Aorta (tissue), 5 donors: ENCODE measurements around the gene ELOB. TPM values are rescaled to one million over a fixed set of nuclear protein-coding genes. Genes with fewer than 3 reads are reported as not detected.

Experiments used
- ATAC-seq: fragments of 200-7000 bp; cut with Tn5 transposase; one replicate; pipeline ENCODE4 v1.9.1; 2022; ENCODE audit warnings: moderate library complexity; ENCODE audit not compliant: low FRiP score
- DNase-seq, 2 donors: peaks; one replicate each; pipeline ENCODE4 v3.0.0-alpha.2; 2020
- H3K27ac ChIP-seq, 2 donors: one replicate each; pipeline ENCODE4 v1.5.1; 2013; ENCODE audit warnings: low read length in 2 of 2, mild to moderate bottlenecking in 2 of 2, moderate library complexity in 2 of 2, control low read depth in 1 of 2, inconsistent platforms in 1 of 2, low read depth in 1 of 2
- H3K27me3 ChIP-seq, 2 donors: one replicate each; pipeline ENCODE4 v1.6.1; 2013; ENCODE audit warnings: control low read depth in 1 of 2, low read length in 1 of 2, mild to moderate bottlenecking in 1 of 2, moderate library complexity in 1 of 2; ENCODE audit not compliant: insufficient read depth in 2 of 2, control insufficient read depth in 1 of 2
- H3K36me3 ChIP-seq, 2 donors: one replicate each; pipeline ENCODE4 v1.6.1; 2013; ENCODE audit warnings: control low read depth in 1 of 2, low read length in 1 of 2, mild to moderate bottlenecking in 1 of 2; ENCODE audit not compliant: insufficient read depth in 2 of 2, control insufficient read depth in 1 of 2
- H3K4me1 ChIP-seq, 2 donors: one replicate each; pipeline ENCODE4 v1.6.1; 2013; ENCODE audit warnings: low read length in 2 of 2, control low read depth in 1 of 2, mild to moderate bottlenecking in 1 of 2, moderate library complexity in 1 of 2; ENCODE audit not compliant: insufficient read depth in 2 of 2, control insufficient read depth in 1 of 2
- H3K4me3 ChIP-seq, 2 donors: one replicate each; pipeline ENCODE4 v1.5.1; 2013; ENCODE audit warnings: low read length in 2 of 2, control low read depth in 1 of 2, mild to moderate bottlenecking in 1 of 2
- H3K9me3 ChIP-seq: one replicate; pipeline ENCODE4 v1.6.1; 2013; ENCODE audit warnings: mild to moderate bottlenecking, low read length; ENCODE audit not compliant: control insufficient read depth
- WGBS, 2 donors: extraction: QIAGEN DNeasy Blood & Tissue Kit; methylation state at CpG; one replicate each; pipeline ENCODE4 v1.1.7; 2013; 5-methylcytosine and 5-hydroxymethylcytosine counted together
- intact Hi-C, 2 donors: fragments of 100-400 bp; cut with DNase I; formaldehyde crosslinking; loops; one replicate each; pipeline versions ENCODE4 v1.14.2 to v1.15.0; 2022
- polyA plus RNA-seq, 2 donors: library from polyadenylated mRNA; stranded (reverse); fragments of 200-250 nt; gene quantifications; one replicate each; pipeline ENCODE4 v1.2.3, GENCODE V29; 2013
- total RNA-seq, 2 donors: library from RNA; stranded (reverse); fragmentation: NEBNext Ultra II Directional; extraction: Animal tissue kit (Norgen Biotek cat#: 25700); gene quantifications; one replicate each; pipeline ENCODE4 v1.2.1, GENCODE V29; 2021
- donor health status: healthy with polysubstance abuse.
- donor health status: Bipolar disorder and iron deficiency.
- donor health status: DM: no; HTN: no; CAD: no.
- donor health status: DM: no; HTN: no; CAD: no.
- donor health status: DM: yes; HTN: yes; CAD: no.

The ELOB gene
- total and polyA plus RNA-seq, 4 donors = 146 to 843 (median 271) TPM

- Histone ChIP-seq H3K27me3 (no peaks in the 10 kb centered on the region), H3K4me1 (no peaks in the 10 kb centered on the region), H3K9me3 (peaks cover 1% of the 10 kb centered on the region), H3K4me3 (no peak overlapping the region), H3K27ac (no peak overlapping the region), H3K36me3 (no peaks in the 10 kb centered on the region)
- DNase-seq (peak; percentile 43 to 72), ATAC-seq (no peak)
- 66 to 68% methylated on average over 16 to 17 of the region's 17 CpGs for WGBS, 2 donors
- intact Hi-C loops = no loop called here
Measured at GRCh38 chr16:2819939-2820835, 43.1 kb upstream of the ELOB start.

- 79 to 82% methylated on average over 18 of the region's 18 CpGs for WGBS, 2 donors
- intact Hi-C loops = no loop called here
- no peak overlapping the region for H3K4me3 ChIP-seq
- H3K4me1 ChIP-seq = no peaks in the 10 kb centered on the region
- DNase-seq (peak; percentile 25 to 53), ATAC-seq (no peak)
- no peak overlapping the region for H3K27ac ChIP-seq
- H3K36me3 ChIP-seq = no peaks in the 10 kb centered on the region
- no peaks in the 10 kb centered on the region for H3K27me3 ChIP-seq
- H3K9me3 ChIP-seq = peaks cover 1% of the 10 kb centered on the region
Measured at GRCh38 chr16:2819179-2819938, 42.3 kb upstream of the ELOB start.

GRCh38 chr16:2818272-2818876, 41.3 kb upstream of the ELOB start:
- WGBS, 2 donors = 83 to 86% methylated on average over 10 of the region's 10 CpGs
- Histone ChIP-seq H3K36me3 (no peaks in the 10 kb centered on the region), H3K9me3 (peaks cover 1% of the 10 kb centered on the region), H3K4me3 (no peak overlapping the region), H3K4me1 (no peaks in the 10 kb centered on the region), H3K27ac (no peak overlapping the region), H3K27me3 (no peaks in the 10 kb centered on the region)
- intact Hi-C loops = no loop called here
- DNase-seq (peak; percentile 30 to 68), ATAC-seq (no peak)

GRCh38 chr16:2817340-2818271, 40.5 kb upstream of the ELOB start:
- no peak overlapping the region for H3K27ac ChIP-seq
- H3K27me3 ChIP-seq = no peaks in the 10 kb centered on the region
- H3K9me3 ChIP-seq = peaks cover 1% of the 10 kb centered on the region
- DNase-seq = peak; percentile 38 to 71
- no peak for ATAC-seq
- H3K4me3 ChIP-seq = no peak overlapping the region
- H3K36me3 ChIP-seq = no peaks in the 10 kb centered on the region
- intact Hi-C loops = no loop called here
- WGBS, 2 donors = 74 to 76% methylated on average over 62 to 68 of the region's 68 CpGs
- no peaks in the 10 kb centered on the region for H3K4me1 ChIP-seq

- intact Hi-C loops = no loop called here
- ATAC-seq (no peak), DNase-seq (peak; percentile 49 to 68)
- Histone ChIP-seq H3K27ac (no peak within 1 kb of the TSS), H3K4me1 (no peaks in the 10 kb centered on the region), H3K4me3 (no peak within 1 kb of the TSS), H3K36me3 (no peaks in the 10 kb centered on the region), H3K27me3 (no peaks in the 10 kb centered on the region), H3K9me3 (peaks cover 1% of the 10 kb centered on the region)
- WGBS, 2 donors = 64 to 65% methylated on average over 25 to 28 of the region's 28 CpGs
Measured at GRCh38 chr16:2816751-2817339, 39.8 kb upstream of the ELOB start, which contains the start of gene PRSS21. TSS of gene PRSS21 (plus strand) at chr16:2817237. CDS start at chr16:2817269, 32 bp downstream.

- Histone ChIP-seq H3K27me3 (no peaks in the 10 kb centered on the region), H3K36me3 (no peaks in the 10 kb centered on the region), H3K27ac (no peak overlapping the region), H3K9me3 (peaks cover 1% of the 10 kb centered on the region), H3K4me1 (no peaks in the 10 kb centered on the region), H3K4me3 (no peak overlapping the region)
- intact Hi-C loops = no loop called here
- no peak for ATAC-seq
- 76 to 77% methylated on average over 10 of the region's 10 CpGs for WGBS, 2 donors
- peak; percentile 27 to 39 for DNase-seq
Measured at GRCh38 chr16:2815299-2815771, 38.3 kb upstream of the ELOB start.

GRCh38 chr16:2814551-2815298, 37.6 kb upstream of the ELOB start:
- H3K4me1 ChIP-seq = no peaks in the 10 kb centered on the region
- ATAC-seq (peak; percentile 54), DNase-seq (peak; percentile 30 to 63)
- H3K27me3 ChIP-seq = no peaks in the 10 kb centered on the region
- peaks cover 1% of the 10 kb centered on the region for H3K9me3 ChIP-seq
- no peak overlapping the region for H3K4me3 ChIP-seq
- 78 to 80% methylated on average over 20 of the region's 20 CpGs for WGBS, 2 donors
- H3K27ac ChIP-seq = no peak overlapping the region
- no peaks in the 10 kb centered on the region for H3K36me3 ChIP-seq
- intact Hi-C loops = no loop called here
